GM19193 (cell line): Measurements from ENCODE around the gene TLR9.

Experiments
- POLR2A ChIP-seq: IDR thresholded peaks from 4 replicates; pipeline ENCODE4 v1.6.1; 2011; ENCODE audit not compliant: insufficient read depth, insufficient read length; ENCODE audit errors: extremely low read depth

Gene TLR9

GRCh38 chr3:52225452-52226228, at the start of gene TLR9:
TLR9 (minus strand) TSS chr3:52225645; CDS start chr3:52225529, 116 bp downstream.
- TF ChIP-seq POLR2A, result peak; percentile 81

- TF ChIP-seq POLR2A, result no peak
Measured at GRCh38 chr3:52272831-52273230, 47.4 kb upstream of the TLR9 start.

GRCh38 chr3:52270252-52270754, 44.9 kb upstream of the TLR9 start:
- no peak for TF ChIP-seq POLR2A

- no peak for TF ChIP-seq POLR2A
Measured at GRCh38 chr3:52269776-52270175, 44.3 kb upstream of the TLR9 start.

- TF ChIP-seq POLR2A, result no peak
Measured at GRCh38 chr3:52268036-52268435, 42.6 kb upstream of the TLR9 start.

GRCh38 chr3:52265387-52265786, 39.9 kb upstream of the TLR9 start:
- no peak for TF ChIP-seq POLR2A

- no peak for TF ChIP-seq POLR2A
Measured at GRCh38 chr3:52262447-52262846, 37.0 kb upstream of the TLR9 start.

GRCh38 chr3:52259448-52259847, 34.0 kb upstream of the TLR9 start:
- no peak for TF ChIP-seq POLR2A

GRCh38 chr3:52259035-52259434, 33.6 kb upstream of the TLR9 start:
- TF ChIP-seq POLR2A, result no peak

GRCh38 chr3:52257911-52258310, 32.5 kb upstream of the TLR9 start:
- TF ChIP-seq POLR2A, result no peak

- no peak for TF ChIP-seq POLR2A
Measured at GRCh38 chr3:52256622-52257021, 31.2 kb upstream of the TLR9 start.

GRCh38 chr3:52256159-52256558, 30.7 kb upstream of the TLR9 start:
- no peak for TF ChIP-seq POLR2A

- TF ChIP-seq POLR2A, result no peak
Measured at GRCh38 chr3:52254608-52255007, 29.2 kb upstream of the TLR9 start.

GRCh38 chr3:52253314-52254304, 28.2 kb upstream of the TLR9 start:
- TF ChIP-seq POLR2A, result no peak

GRCh38 chr3:52250122-52250521, 24.7 kb upstream of the TLR9 start:
- TF ChIP-seq POLR2A, result no peak
